Mononuclear cell (primary cell): Measurements from ENCODE around the gene PTPRE. TPM values are rescaled to one million over a fixed set of nuclear protein-coding genes. Genes with fewer than 3 reads are reported as not detected.

Experiments
- H3K27me3 ChIP-seq: 2 replicates; pipeline ENCODE4 v1.6.0; 2011; ENCODE audit warnings: low read length, control low read depth; ENCODE audit not compliant: insufficient read depth
- H3K4me1 ChIP-seq: 2 replicates; pipeline ENCODE4 v1.5.1; 2011; ENCODE audit warnings: mild to moderate bottlenecking, low read length, control low read depth; ENCODE audit not compliant: insufficient read depth
- H3K4me3 ChIP-seq: 2 replicates; pipeline ENCODE4 v1.5.1; 2011; ENCODE audit warnings: mild to moderate bottlenecking, low read length, moderate library complexity
- H3K9me3 ChIP-seq: 2 replicates; pipeline ENCODE4 v1.5.1; 2011; ENCODE audit warnings: low read depth, mild to moderate bottlenecking, control low read depth, low read length
- total RNA-seq: library from RNA; depleted of rRNA; stranded (reverse); fragments of >200 nt; gene quantifications from one replicate; pipeline ENCODE4 v1.2.3, GENCODE V29; 2012

PTPRE gene
- total RNA-seq, 1 donor, result 205 TPM

- no peaks in the 10 kb centered on the region for H3K9me3 ChIP-seq
- H3K4me1 ChIP-seq, result peaks cover 6% of the 10 kb centered on the region
- no peak overlapping the region for H3K4me3 ChIP-seq
Observed at GRCh38 chr10:128073890-128074289, 167.0 kb downstream of the PTPRE start.

GRCh38 chr10:128074589-128074988 lies 167.7 kb downstream of the PTPRE start:
- Histone ChIP-seq H3K27me3 (no peaks in the 10 kb centered on the region), H3K4me3 (no peak overlapping the region), H3K9me3 (no peaks in the 10 kb centered on the region), H3K4me1 (peaks cover under 1% of the 10 kb centered on the region)

More at GRCh38 chr10:128073890-128074289, 167.0 kb downstream of the PTPRE start:
- no peaks in the 10 kb centered on the region for H3K27me3 ChIP-seq

GRCh38 chr10:128077155-128077875 lies 170.4 kb downstream of the PTPRE start:
- Histone ChIP-seq H3K4me1 (no peaks in the 10 kb centered on the region), H3K4me3 (no peak overlapping the region), H3K9me3 (no peaks in the 10 kb centered on the region), H3K27me3 (no peaks in the 10 kb centered on the region)

- Histone ChIP-seq H3K27me3 (no peaks in the 10 kb centered on the region), H3K9me3 (no peaks in the 10 kb centered on the region), H3K4me1 (no peaks in the 10 kb centered on the region), H3K4me3 (no peak overlapping the region)
Observed at GRCh38 chr10:128078136-128078969, 171.4 kb downstream of the PTPRE start.

- Histone ChIP-seq H3K27me3 (no peaks in the 10 kb centered on the region), H3K9me3 (no peaks in the 10 kb centered on the region), H3K4me3 (no peak overlapping the region), H3K4me1 (no peaks in the 10 kb centered on the region)
Observed at GRCh38 chr10:128080231-128080630, 173.3 kb downstream of the PTPRE start.

- H3K9me3 ChIP-seq, result no peaks in the 10 kb centered on the region
- no peak overlapping the region for H3K4me3 ChIP-seq
- no peaks in the 10 kb centered on the region for H3K27me3 ChIP-seq
- H3K4me1 ChIP-seq, result no peaks in the 10 kb centered on the region
Observed at GRCh38 chr10:128080641-128081040, 173.7 kb downstream of the PTPRE start.

GRCh38 chr10:128081222-128081621 lies 174.3 kb downstream of the PTPRE start:
- Histone ChIP-seq H3K27me3 (no peaks in the 10 kb centered on the region), H3K4me3 (no peak overlapping the region), H3K4me1 (no peaks in the 10 kb centered on the region), H3K9me3 (no peaks in the 10 kb centered on the region)

- Histone ChIP-seq H3K27me3 (no peaks in the 10 kb centered on the region), H3K4me1 (no peaks in the 10 kb centered on the region), H3K4me3 (no peak overlapping the region), H3K9me3 (no peaks in the 10 kb centered on the region)
Observed at GRCh38 chr10:128081720-128082119, 174.8 kb downstream of the PTPRE start.

GRCh38 chr10:128083191-128083895 lies 176.4 kb downstream of the PTPRE start:
- H3K9me3 ChIP-seq, result no peaks in the 10 kb centered on the region
- H3K27me3 ChIP-seq, result no peaks in the 10 kb centered on the region
- H3K4me3 ChIP-seq, result no peak overlapping the region
- no peaks in the 10 kb centered on the region for H3K4me1 ChIP-seq

GRCh38 chr10:128084364-128084763 lies 177.5 kb downstream of the PTPRE start:
- Histone ChIP-seq H3K4me3 (no peak overlapping the region), H3K4me1 (no peaks in the 10 kb centered on the region), H3K9me3 (no peaks in the 10 kb centered on the region), H3K27me3 (no peaks in the 10 kb centered on the region)

GRCh38 chr10:128084991-128085390 lies 178.1 kb downstream of the PTPRE start:
- no peak overlapping the region for H3K4me3 ChIP-seq
- no peaks in the 10 kb centered on the region for H3K4me1 ChIP-seq
- no peaks in the 10 kb centered on the region for H3K27me3 ChIP-seq
- H3K9me3 ChIP-seq, result no peaks in the 10 kb centered on the region

GRCh38 chr10:128086003-128086863 lies 179.3 kb downstream of the PTPRE start:
- no peaks in the 10 kb centered on the region for H3K27me3 ChIP-seq
- no peaks in the 10 kb centered on the region for H3K9me3 ChIP-seq
- H3K4me1 ChIP-seq, result no peaks in the 10 kb centered on the region
- no peak overlapping the region for H3K4me3 ChIP-seq

GRCh38 chr10:128087146-128087883 lies 180.4 kb downstream of the PTPRE start:
- Histone ChIP-seq H3K4me1 (no peaks in the 10 kb centered on the region), H3K27me3 (no peaks in the 10 kb centered on the region), H3K9me3 (no peaks in the 10 kb centered on the region), H3K4me3 (no peak overlapping the region)
